Esophagus muscularis mucosa (tissue), 4 donors: ENCODE measurements around the gene AMHR2. TPM values are rescaled to one million over a fixed set of nuclear protein-coding genes. Genes with fewer than 3 reads are reported as not detected.
"Not testable (repeated sequence)": the region's sequence is repeated elsewhere in the genome, so short reads cannot be mapped to it uniquely, and the experiment has no call there.

ENCODE experiments used
- DNase-seq: peaks from one replicate; pipeline ENCODE4 v3.0.0-alpha.2; 2017; ENCODE audit errors: extremely low spot score
- H3K27ac ChIP-seq, 4 donors: fragments of 200-600 bp; sonication (generic); replicated peaks in 1 of 4; 1 replicate in 3 of 4; 2 replicates in 1 of 4; pipeline ENCODE4 v1.5.1; 2016 to 2019; ENCODE audit warnings: mild to moderate bottlenecking in 1 of 4
- H3K27me3 ChIP-seq, 4 donors: fragments of 200-600 bp; sonication (generic); one replicate each; pipeline versions ENCODE4 v1.5.1 to v1.6.0; 2016 to 2019
- H3K36me3 ChIP-seq, 4 donors: fragments of 200-600 bp; sonication (generic); one replicate each; pipeline ENCODE4 v1.5.1; 2016 to 2019
- H3K4me1 ChIP-seq, 4 donors: fragments of 200-600 bp; sonication (generic); one replicate each; pipeline ENCODE4 v1.5.1; 2016 to 2019
- H3K4me3 ChIP-seq, 4 donors: fragments of 200-600 bp; sonication (generic); 1 replicate in 2 of 4; 2 replicates in 2 of 4; pipeline ENCODE4 v1.5.1; 2016 to 2019; ENCODE audit warnings: mild to moderate bottlenecking in 4 of 4, moderate library complexity in 1 of 4
- H3K9me3 ChIP-seq, 4 donors: fragments of 200-600 bp; sonication (generic); 1 replicate in 3 of 4; 2 replicates in 1 of 4; pipeline ENCODE4 v1.5.1; 2016 to 2019
- EP300 ChIP-seq: sonication (generic); formaldehyde crosslinking; IDR thresholded peaks from one replicate; pipeline ENCODE4 v1.6.1; 2017; ENCODE audit warnings: antibody characterized with exemption
- POLR2A ChIP-seq: fragments of 450-650 bp; IDR thresholded peaks from one replicate; pipeline ENCODE4 v1.6.1; 2017; ENCODE audit warnings: antibody characterized with exemption, moderate library complexity, mild to moderate bottlenecking, low read depth
- POLR2AphosphoS5 ChIP-seq, 2 donors: sonication (generic); formaldehyde crosslinking; IDR thresholded peaks; one replicate each; pipeline ENCODE4 v1.6.1; 2017; ENCODE audit warnings: antibody characterized with exemption in 2 of 2
- WGBS: methylation state at CpG from one replicate; pipeline ENCODE4 v1.1.5; 2018; 5-methylcytosine and 5-hydroxymethylcytosine counted together
- intact Hi-C: fragments of 100-400 bp; cut with DNase I; formaldehyde crosslinking; loops from one replicate; pipeline ENCODE4 v1.15.1; 2023
- total RNA-seq, 4 donors: library from RNA; depleted of rRNA; stranded (reverse); fragments of >200 nt; gene quantifications; one replicate each; pipeline versions ENCODE4 v1.1.0 to v1.2.1, GENCODE V29; 2016
- TF ChIP-seq, protein P1 (sequence below), 3 experiments: fragments of 200-600 bp in 2 of 3; fragments of 450-650 bp in 1 of 3; sonication (generic) in 2 of 3; IDR thresholded peaks; one replicate each; pipeline ENCODE4 v1.5.1; 2017 to 2019; ENCODE audit warnings: antibody characterized with exemption in 3 of 3, mild to moderate bottlenecking in 2 of 3, moderate library complexity in 1 of 3

The AMHR2 gene
- total RNA-seq, 4 donors from 2014 or later: 0.33 to 0.92 TPM; not detected in 2

DNA sequence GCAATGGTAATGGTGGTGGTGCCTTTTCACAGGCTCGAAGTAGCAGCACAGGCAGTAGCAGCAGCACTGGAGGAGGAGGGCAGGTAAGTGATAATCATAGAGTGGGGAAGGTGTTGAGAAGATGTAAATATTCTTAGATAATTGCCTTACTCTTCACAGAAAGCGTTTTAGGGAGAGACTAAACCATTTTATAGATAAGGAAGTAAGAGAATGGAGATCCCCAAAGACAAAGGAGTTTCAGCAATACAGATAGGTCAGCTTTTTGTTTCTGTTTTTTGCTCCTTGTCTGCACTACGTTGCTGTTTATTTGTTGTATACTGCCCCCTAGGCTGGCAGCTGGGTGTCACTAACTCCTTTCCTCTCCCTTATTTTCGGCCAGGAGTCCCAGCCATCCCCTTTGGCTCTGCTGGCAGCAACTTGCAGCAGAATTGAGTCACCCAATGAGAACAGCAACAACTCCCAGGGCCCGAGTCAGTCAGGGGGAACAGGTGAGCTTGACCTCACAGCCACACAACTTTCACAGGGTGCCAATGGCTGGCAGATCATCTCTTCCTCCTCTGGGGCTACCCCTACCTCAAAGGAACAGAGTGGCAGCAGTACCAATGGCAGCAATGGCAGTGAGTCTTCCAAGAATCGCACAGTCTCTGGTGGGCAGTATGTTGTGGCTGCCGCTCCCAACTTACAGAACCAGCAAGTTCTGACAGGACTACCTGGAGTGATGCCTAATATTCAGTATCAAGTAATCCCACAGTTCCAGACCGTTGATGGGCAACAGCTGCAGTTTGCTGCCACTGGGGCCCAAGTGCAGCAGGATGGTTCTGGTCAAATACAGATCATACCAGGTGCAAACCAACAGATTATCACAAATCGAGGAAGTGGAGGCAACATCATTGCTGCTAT, 41.7 kb upstream of the AMHR2 start:
- TF ChIP-seq, protein P1, sequence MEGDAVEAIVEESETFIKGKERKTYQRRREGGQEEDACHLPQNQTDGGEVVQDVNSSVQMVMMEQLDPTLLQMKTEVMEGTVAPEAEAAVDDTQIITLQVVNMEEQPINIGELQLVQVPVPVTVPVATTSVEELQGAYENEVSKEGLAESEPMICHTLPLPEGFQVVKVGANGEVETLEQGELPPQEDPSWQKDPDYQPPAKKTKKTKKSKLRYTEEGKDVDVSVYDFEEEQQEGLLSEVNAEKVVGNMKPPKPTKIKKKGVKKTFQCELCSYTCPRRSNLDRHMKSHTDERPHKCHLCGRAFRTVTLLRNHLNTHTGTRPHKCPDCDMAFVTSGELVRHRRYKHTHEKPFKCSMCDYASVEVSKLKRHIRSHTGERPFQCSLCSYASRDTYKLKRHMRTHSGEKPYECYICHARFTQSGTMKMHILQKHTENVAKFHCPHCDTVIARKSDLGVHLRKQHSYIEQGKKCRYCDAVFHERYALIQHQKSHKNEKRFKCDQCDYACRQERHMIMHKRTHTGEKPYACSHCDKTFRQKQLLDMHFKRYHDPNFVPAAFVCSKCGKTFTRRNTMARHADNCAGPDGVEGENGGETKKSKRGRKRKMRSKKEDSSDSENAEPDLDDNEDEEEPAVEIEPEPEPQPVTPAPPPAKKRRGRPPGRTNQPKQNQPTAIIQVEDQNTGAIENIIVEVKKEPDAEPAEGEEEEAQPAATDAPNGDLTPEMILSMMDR (IDR thresholded peaks at IDR 0.05): peak in 2 of 3 experiments; percentile 24 to 27
- TF ChIP-seq POLR2A: no peak
- TF ChIP-seq POLR2AphosphoS5 (IDR thresholded peaks at IDR 0.05): no peak
- 41% methylated on average over 6 of the region's 9 CpGs for WGBS
- peak overlapping the region; percentile 98 to 100 (median 100) for H3K27ac ChIP-seq
- intact Hi-C loops: no loop called here
- peak overlapping the region; percentile 79 to 93 (median 86) for H3K4me3 ChIP-seq
- peaks cover 22 to 53% (median 42%) of the 10 kb centered on the region in 4 donors for H3K36me3 ChIP-seq
- H3K9me3 ChIP-seq: no peaks in the 10 kb centered on the region
- no peaks in the 10 kb centered on the region for H3K27me3 ChIP-seq
- no peak for DNase-seq
- peaks cover 60 to 70% (median 68%) of the 10 kb centered on the region in 4 donors for H3K4me1 ChIP-seq

GRCh38 chr12:53383258-53383657, 40.4 kb upstream of the AMHR2 start:
- Histone ChIP-seq H3K27ac (peak overlapping the region in 1 of 4 donors; percentile 16), H3K27me3 (no peaks in the 10 kb centered on the region), H3K4me1 (peaks cover 70 to 82% (median 80%) of the 10 kb centered on the region in 4 donors), H3K36me3 (peaks cover 22 to 53% (median 42%) of the 10 kb centered on the region in 4 donors), H3K4me3 (peak overlapping the region; percentile 79 to 93 (median 86)), H3K9me3 (no peaks in the 10 kb centered on the region)
- intact Hi-C loops: no loop called here
- TF ChIP-seq, protein P1 (IDR thresholded peaks at IDR 0.05): no peak
- TF ChIP-seq POLR2AphosphoS5 (IDR thresholded peaks at IDR 0.05) (no peak), POLR2A (no peak), EP300 (no peak)
- WGBS: 81% methylated on average over 2 of the region's 2 CpGs
- no peak for DNase-seq

GRCh38 chr12:53386381-53386780, 37.3 kb upstream of the AMHR2 start:
- peak overlapping the region; percentile 16 to 80 (median 28) for H3K4me3 ChIP-seq
- H3K9me3 ChIP-seq, DNase-seq, H3K27me3 ChIP-seq, intact Hi-C loops: not testable (repeated sequence)
- WGBS: 88% methylated on average over 5 of the region's 5 CpGs
- peaks cover 22 to 52% (median 40%) of the 10 kb centered on the region in 4 donors for H3K36me3 ChIP-seq
- peak overlapping the region; percentile 77 to 80 (median 78) for H3K27ac ChIP-seq
- peaks cover 82 to 100% (median 99%) of the 10 kb centered on the region in 4 donors for H3K4me1 ChIP-seq

DNA sequence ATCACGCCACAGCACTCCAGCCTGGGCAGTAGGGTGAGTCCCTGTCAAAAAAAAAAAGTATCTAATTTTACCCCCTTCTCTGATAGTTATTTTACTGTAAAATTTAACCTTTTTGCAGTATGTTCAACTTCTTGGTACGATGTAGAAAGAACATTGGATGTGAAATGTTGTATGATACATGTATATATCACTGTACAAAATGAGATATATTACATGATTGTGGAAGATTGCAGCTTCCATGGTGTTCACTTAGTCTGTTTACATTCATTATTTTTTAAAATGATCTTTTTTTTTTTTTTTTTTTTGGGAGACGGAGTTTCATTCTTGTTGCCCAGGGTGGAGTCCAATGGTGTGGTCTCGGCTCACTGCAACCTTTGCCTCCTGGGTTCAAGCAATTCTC, 34.7 kb upstream of the AMHR2 start:
- no peaks in the 10 kb centered on the region for H3K9me3 ChIP-seq
- intact Hi-C loops: no loop called here
- TF ChIP-seq POLR2A (no peak), EP300 (no peak), POLR2AphosphoS5 (IDR thresholded peaks at IDR 0.05) (no peak)
- TF ChIP-seq, protein P1 (IDR thresholded peaks at IDR 0.05): no peak
- WGBS: 91% methylated on average over 4 of the region's 4 CpGs
- H3K27ac ChIP-seq: peak overlapping the region; percentile 77 to 80 (median 78)
- no peaks in the 10 kb centered on the region for H3K27me3 ChIP-seq
- peaks cover 16 to 37% (median 24%) of the 10 kb centered on the region in 4 donors for H3K36me3 ChIP-seq
- peaks cover 63 to 84% (median 80%) of the 10 kb centered on the region in 4 donors for H3K4me1 ChIP-seq
- H3K4me3 ChIP-seq: peak overlapping the region; percentile 19 to 33 (median 22)
- no peak for DNase-seq

DNA sequence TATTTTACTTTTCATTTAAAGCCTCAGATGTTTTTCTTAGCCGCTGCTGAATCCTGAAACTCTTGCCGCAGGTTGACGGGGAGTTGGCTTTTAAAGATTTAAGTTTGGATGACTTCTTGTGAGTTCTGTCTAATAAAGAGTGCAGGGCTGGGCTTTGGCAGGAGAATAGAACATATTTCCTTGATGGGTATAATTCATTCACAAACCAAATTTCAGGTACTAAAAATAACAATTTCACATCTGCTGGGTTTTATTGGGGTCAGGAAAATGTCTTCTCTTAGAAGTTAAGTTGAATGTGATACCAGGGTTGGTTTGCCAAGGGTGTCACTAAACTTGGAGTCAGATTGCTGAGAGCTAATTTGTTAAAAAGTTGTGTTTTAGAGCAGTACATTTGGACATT, 34.0 kb upstream of the AMHR2 start:
- WGBS: 46% methylated on average over 3 of the region's 3 CpGs
- H3K27ac ChIP-seq: peak overlapping the region; percentile 77 to 80 (median 78)
- H3K4me3 ChIP-seq: peak overlapping the region; percentile 16 to 33 (median 21)
- DNase-seq: no peak
- H3K4me1 ChIP-seq: peaks cover 56 to 82% (median 75%) of the 10 kb centered on the region in 4 donors
- H3K27me3 ChIP-seq: no peaks in the 10 kb centered on the region
- TF ChIP-seq POLR2A (no peak), POLR2AphosphoS5 (IDR thresholded peaks at IDR 0.05) (no peak), EP300 (no peak)
- TF ChIP-seq, protein P1 (IDR thresholded peaks at IDR 0.05): no peak
- H3K36me3 ChIP-seq: peaks cover 13 to 32% (median 19%) of the 10 kb centered on the region in 4 donors
- intact Hi-C loops: no loop called here
- H3K9me3 ChIP-seq: no peaks in the 10 kb centered on the region
